H4 (cell line): ENCODE results near the gene CCDC136. TPM values are rescaled to one million over a fixed set of nuclear protein-coding genes. Genes with fewer than 3 reads are reported as not detected.
A peak's percentile ranks its signal among the peaks of the same experiment; 100 is the strongest.

Experiments used
- DNase-seq: peaks from one replicate; pipeline ENCODE4 v3.0.0-alpha.2; 2015; ENCODE audit warnings: low spot score
- total RNA-seq: library from RNA; depleted of rRNA; stranded (reverse); fragments of >200 nt; shearing (Covaris generic); gene quantifications from 2 replicates; pipeline ENCODE4 v1.2.3, GENCODE V29; 2014; rRNA removed

The CCDC136 gene
- total RNA-seq, 1 experiment from 2014 or later = 5.2 TPM

- DNase-seq = peak; percentile 97
These were observed 71.0 kb downstream of the CCDC136 start, which contains the start of gene ATP6V1F for GRCh38 chr7:128862571-128863432. TSS of gene ATP6V1F (plus strand) at chr7:128862856. CDS start at chr7:128862905, 49 bp downstream.

- peak; percentile 66 for DNase-seq
These were observed 71.7 kb downstream of the CCDC136 start for GRCh38 chr7:128863433-128863989.

- no peak for DNase-seq
These were observed 73.5 kb downstream of the CCDC136 start for GRCh38 chr7:128865303-128865702.

DNA sequence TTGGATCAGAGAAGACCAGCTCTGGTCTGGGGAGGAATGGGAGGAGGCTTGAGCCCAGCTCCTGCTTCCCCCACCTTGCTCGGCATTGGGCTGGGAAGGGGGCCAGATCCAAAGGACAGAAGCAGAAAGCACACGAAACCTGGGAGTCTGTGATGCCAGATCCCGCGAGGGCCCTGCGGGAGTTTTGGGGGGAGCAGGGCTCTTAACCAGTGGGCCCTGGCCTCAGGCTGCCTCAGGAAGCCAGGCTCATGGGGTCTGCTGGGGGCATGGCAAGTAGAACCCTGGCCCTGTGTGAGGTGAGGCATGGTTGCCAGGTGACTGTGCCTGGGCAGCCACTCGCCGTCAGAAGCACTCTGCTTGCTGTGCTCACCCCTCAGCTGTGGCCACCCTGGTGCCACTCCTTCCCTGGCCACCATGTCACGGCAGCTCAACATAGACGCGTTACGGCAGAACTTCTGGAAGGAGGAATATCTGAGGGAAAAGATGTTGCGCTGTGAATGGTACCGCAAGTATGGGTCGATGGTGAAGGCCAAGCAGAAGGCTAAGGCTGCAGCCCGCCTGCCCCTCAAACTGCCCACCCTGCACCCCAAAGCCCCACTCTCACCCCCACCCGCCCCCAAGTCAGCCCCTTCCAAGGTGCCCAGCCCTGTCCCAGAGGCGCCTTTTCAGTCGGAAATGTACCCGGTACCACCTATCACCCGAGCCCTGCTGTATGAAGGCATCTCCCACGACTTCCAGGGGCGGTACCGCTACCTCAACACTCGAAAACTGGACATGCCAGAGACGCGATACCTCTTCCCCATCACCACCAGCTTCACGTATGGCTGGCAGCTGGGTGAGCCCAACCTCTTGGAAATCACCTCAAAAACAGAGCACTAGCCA is 74.5 kb downstream of the CCDC136 start:
- no peak for DNase-seq

- DNase-seq = no peak
These were observed 75.5 kb downstream of the CCDC136 start for GRCh38 chr7:128867241-128867640.

- no peak for DNase-seq
These were observed 76.3 kb downstream of the CCDC136 start for GRCh38 chr7:128867842-128868623.

- DNase-seq = no peak
These were observed 76.9 kb downstream of the CCDC136 start for GRCh38 chr7:128868624-128869137.

GRCh38 chr7:128869138-128869943 is 77.6 kb downstream of the CCDC136 start:
- DNase-seq = no peak

GRCh38 chr7:128869944-128870285 is 78.1 kb downstream of the CCDC136 start:
- DNase-seq = no peak

DNA sequence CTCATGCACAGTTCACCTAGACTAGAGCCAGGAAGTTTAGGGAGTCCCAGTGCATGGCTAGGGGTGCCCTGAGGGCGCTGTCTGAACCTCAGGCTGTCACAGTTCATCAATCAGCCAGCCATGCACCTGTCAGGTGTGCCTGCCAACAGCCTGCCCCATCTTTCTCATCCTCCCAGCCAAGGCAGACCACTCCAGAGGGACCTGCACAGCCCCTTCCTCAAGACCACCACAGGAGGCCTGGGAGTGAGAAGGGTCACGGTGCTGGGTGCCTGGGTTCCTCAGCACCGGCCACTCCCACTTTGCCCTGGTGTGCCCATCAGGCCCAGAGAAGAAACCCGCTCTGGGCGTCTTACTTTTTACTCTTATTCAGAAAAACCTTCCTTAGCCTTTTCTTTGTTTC is 79.3 kb downstream of the CCDC136 start:
- DNase-seq = no peak

Other genes with a start within 250 kb of the CCDC136 start
- 0.06 TPM in 1 of 2 replicates, not detected in the other for gene GARIN1A, start 119.7 kb upstream of the CCDC136 start, total RNA-seq
- 462 and 489 TPM in 2 replicates for gene CALU, start 52.6 kb upstream of the CCDC136 start, total RNA-seq
- gene OPN1SW, start 16.2 kb upstream of the CCDC136 start, total RNA-seq = not detected in 2 replicates
- gene FLNC, start 38.4 kb downstream of the CCDC136 start, total RNA-seq = 0.10 and 0.14 TPM in 2 replicates
- 119 and 124 TPM in 2 replicates for gene ATP6V1F, start 70.9 kb downstream of the CCDC136 start, total RNA-seq
- gene KCP, start 118.7 kb downstream of the CCDC136 start, total RNA-seq = not detected in 2 replicates
- gene IRF5, start 146.0 kb downstream of the CCDC136 start, total RNA-seq = 2.6 and 8.0 TPM in 2 replicates